Type B pancreatic cell (in vitro differentiated cells): ENCODE data around the gene CDC14B. TPM values are rescaled to one million over a fixed set of nuclear protein-coding genes. Genes with fewer than 3 reads are reported as not detected.

ENCODE experiments used
- DNase-seq: peaks from one replicate; pipeline ENCODE4 v3.0.0; 2021; ENCODE audit warnings: mixed read lengths; ENCODE audit not compliant: unreplicated experiment; ENCODE audit errors: extremely low spot score
- H3K27ac Mint-ChIP-seq: 2 replicates; pipeline ENCODE4 v1.8.0; 2021; ENCODE audit warnings: mild to moderate bottlenecking, mixed read lengths
- H3K27me3 Mint-ChIP-seq: 2 replicates; pipeline ENCODE4 v1.8.0; 2021; ENCODE audit warnings: mixed read lengths
- H3K36me3 Mint-ChIP-seq: 2 replicates; pipeline ENCODE4 v1.8.0; 2021; ENCODE audit warnings: mixed read lengths
- H3K4me1 Mint-ChIP-seq: one replicate; pipeline ENCODE4 v1.8.0; 2021; ENCODE audit warnings: mixed read lengths; ENCODE audit not compliant: unreplicated experiment
- H3K4me3 Mint-ChIP-seq: 2 replicates; pipeline ENCODE4 v1.8.0; 2021; ENCODE audit warnings: mild to moderate bottlenecking, mixed read lengths
- H3K9me3 Mint-ChIP-seq: 2 replicates; pipeline ENCODE4 v1.8.0; 2021; ENCODE audit warnings: mixed read lengths
- CTCF ChIP-seq: fragments of 200-600 bp; sonication (generic); conservative IDR thresholded peaks from 2 replicates; pipeline ENCODE4 v1.5.0; 2021; ENCODE audit warnings: antibody characterized with exemption, mild to moderate bottlenecking
- total RNA-seq: library from RNA; stranded (reverse); gene quantifications from 2 replicates; pipeline ENCODE4 v1.2.1, GENCODE V29; 2021; ENCODE audit warnings: low replicate concordance

The CDC14B gene
- total RNA-seq, 1 donor from 2014 or later = 24.8 TPM

- Mint-ChIP-seq H3K4me3 (no peak overlapping the region), H3K36me3 (peaks cover 12% of the 10 kb centered on the region), H3K4me1 (peaks cover 7% of the 10 kb centered on the region), H3K27me3 (no peaks in the 10 kb centered on the region), H3K9me3 (no peaks in the 10 kb centered on the region), H3K27ac (no peak overlapping the region)
- no peak for DNase-seq
- TF ChIP-seq CTCF = no peak
Observed at GRCh38 chr9:96461336-96461735, 158.3 kb downstream of the CDC14B start.

GRCh38 chr9:96460882-96461281 is 158.8 kb downstream of the CDC14B start:
- Mint-ChIP-seq H3K4me1 (peaks cover 7% of the 10 kb centered on the region), H3K4me3 (no peak overlapping the region), H3K36me3 (peaks cover 12% of the 10 kb centered on the region), H3K9me3 (no peaks in the 10 kb centered on the region), H3K27ac (no peak overlapping the region), H3K27me3 (no peaks in the 10 kb centered on the region)
- DNase-seq = no peak
- TF ChIP-seq CTCF = no peak

- peaks cover 7% of the 10 kb centered on the region for H3K4me1 Mint-ChIP-seq
- DNase-seq = no peak
- no peak overlapping the region for H3K27ac Mint-ChIP-seq
- no peak for TF ChIP-seq CTCF
- H3K4me3 Mint-ChIP-seq = no peak overlapping the region
- peaks cover 12% of the 10 kb centered on the region for H3K36me3 Mint-ChIP-seq
- no peaks in the 10 kb centered on the region for H3K27me3 Mint-ChIP-seq
- no peaks in the 10 kb centered on the region for H3K9me3 Mint-ChIP-seq
Observed at GRCh38 chr9:96460470-96460869, 159.2 kb downstream of the CDC14B start.

- H3K4me1 Mint-ChIP-seq = peaks cover 5% of the 10 kb centered on the region
- H3K4me3 Mint-ChIP-seq = no peak overlapping the region
- DNase-seq = no peak
- no peaks in the 10 kb centered on the region for H3K27me3 Mint-ChIP-seq
- H3K27ac Mint-ChIP-seq = no peak overlapping the region
- TF ChIP-seq CTCF = no peak
- H3K36me3 Mint-ChIP-seq = peaks cover 12% of the 10 kb centered on the region
- H3K9me3 Mint-ChIP-seq = no peaks in the 10 kb centered on the region
Observed at GRCh38 chr9:96459268-96460007, 160.2 kb downstream of the CDC14B start.

GRCh38 chr9:96458226-96458625 is 161.4 kb downstream of the CDC14B start:
- no peak overlapping the region for H3K4me3 Mint-ChIP-seq
- peaks cover 12% of the 10 kb centered on the region for H3K36me3 Mint-ChIP-seq
- H3K4me1 Mint-ChIP-seq = peaks cover 6% of the 10 kb centered on the region
- DNase-seq = no peak
- TF ChIP-seq CTCF = no peak
- no peaks in the 10 kb centered on the region for H3K27me3 Mint-ChIP-seq
- no peaks in the 10 kb centered on the region for H3K9me3 Mint-ChIP-seq
- no peak overlapping the region for H3K27ac Mint-ChIP-seq
